Hepatic stellate cell (primary cell): ENCODE measurements around the gene MBD6.

ENCODE experiments used
- DNase-seq: peaks from one replicate; pipeline ENCODE4 v3.0.0; 2011; ENCODE audit warnings: low spot score

MBD6 gene

GRCh38 chr12:57577981-57578758 lies 55.5 kb downstream of the MBD6 start:
- no peak for DNase-seq

GRCh38 chr12:57579011-57579410 lies 56.4 kb downstream of the MBD6 start:
- no peak for DNase-seq
